GM15510 (cell line): ENCODE data around the gene TRAF4.

Experiments
- POLR2A ChIP-seq: IDR thresholded peaks from 3 replicates; pipeline ENCODE4 v1.6.1; 2011; ENCODE audit warnings: borderline replicate concordance; ENCODE audit not compliant: insufficient read length; ENCODE audit errors: extremely low read depth

TRAF4 gene

GRCh38 chr17:28740406-28741357, 3.1 kb upstream of the TRAF4 start:
- TF ChIP-seq POLR2A, result no peak

DNA sequence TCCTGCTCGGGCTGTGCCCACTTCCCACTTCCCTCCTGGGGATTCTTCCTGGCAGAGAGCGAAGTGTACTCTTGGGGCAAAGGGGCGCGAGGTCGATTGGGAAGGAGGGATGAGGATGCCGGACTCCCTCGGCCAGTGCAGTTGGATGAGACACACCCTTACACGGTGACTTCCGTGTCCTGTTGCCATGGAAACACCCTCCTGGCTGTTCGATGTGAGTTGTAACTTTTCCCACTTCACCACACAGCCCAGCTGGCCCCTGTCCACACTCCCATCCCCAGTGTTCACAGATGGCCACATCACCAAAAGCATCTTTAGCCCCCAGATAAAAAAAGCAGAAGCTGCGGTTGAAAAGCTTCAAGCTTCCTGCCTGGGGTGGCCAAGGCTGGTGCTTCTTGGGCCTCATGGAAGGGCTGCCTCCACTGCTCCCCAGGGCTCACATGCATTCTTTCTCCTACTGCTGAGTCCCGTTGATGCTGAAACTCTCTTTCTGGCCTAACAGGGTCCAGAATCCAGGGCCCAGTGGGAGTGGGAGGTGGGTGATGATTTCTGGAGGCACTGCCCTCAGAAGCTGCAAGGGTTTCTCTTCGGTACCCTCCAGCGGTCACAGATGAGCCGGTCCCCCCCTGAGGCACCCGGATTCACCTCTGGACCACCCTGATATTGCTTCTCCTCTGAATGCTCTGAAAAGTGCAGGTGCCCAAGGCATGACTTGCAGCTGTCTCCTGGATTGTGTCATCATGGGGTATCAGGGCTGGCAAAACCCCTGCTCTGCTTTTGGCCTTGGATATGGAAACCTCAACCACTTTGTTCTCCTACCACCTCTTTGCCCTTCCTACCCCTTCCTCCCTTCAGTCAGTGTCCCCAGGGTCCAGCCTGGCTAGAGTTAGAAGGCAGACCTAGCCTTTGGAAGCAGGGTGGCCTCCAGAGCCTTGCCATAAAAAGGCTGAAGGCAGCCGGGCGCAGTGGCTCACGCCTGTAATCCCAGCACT, 2.2 kb upstream of the TRAF4 start:
- TF ChIP-seq POLR2A, result no peak

DNA sequence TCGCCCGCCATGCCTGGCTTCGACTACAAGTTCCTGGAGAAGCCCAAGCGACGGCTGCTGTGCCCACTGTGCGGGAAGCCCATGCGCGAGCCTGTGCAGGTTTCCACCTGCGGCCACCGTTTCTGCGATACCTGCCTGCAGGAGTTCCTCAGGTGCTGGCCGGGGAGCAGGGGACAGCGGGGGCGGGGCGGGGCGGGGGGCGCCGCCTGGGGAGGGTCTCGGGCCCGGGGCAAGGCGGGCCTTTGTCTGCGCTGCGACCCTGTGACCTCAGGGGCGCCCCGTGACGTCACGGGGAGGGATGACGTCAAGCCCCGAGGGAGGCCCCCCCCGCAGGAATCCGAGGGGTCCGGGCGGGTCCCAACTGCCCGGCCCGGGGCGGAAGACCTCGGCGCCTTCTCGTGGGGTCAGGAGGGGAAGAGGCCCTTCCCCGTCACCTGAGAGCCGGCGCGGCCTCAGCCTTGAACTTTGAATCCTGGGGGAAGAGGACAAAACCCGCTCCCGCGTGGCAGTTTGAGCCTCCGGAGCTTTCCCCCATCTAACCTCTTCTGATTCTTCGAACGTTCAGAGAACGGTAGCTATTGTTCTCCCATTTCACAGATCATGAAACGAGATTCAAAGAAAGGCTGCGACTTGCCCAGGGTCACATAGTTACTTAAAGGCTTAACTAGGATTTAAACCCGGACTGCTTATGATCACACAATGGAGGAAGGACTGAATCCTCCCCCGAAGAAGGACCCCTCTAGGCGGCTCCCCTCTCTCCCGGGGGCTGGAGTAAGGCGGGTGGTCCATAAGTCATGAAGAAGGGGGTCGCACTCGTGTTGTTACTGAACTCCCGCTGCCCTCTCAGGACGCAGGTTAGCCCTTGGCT, 527 bp downstream of the TRAF4 start:
- TF ChIP-seq POLR2A, result no peak

- TF ChIP-seq POLR2A, result peak; percentile 20
These were observed 1.4 kb downstream of the TRAF4 start for GRCh38 chr17:28744972-28745785.

DNA sequence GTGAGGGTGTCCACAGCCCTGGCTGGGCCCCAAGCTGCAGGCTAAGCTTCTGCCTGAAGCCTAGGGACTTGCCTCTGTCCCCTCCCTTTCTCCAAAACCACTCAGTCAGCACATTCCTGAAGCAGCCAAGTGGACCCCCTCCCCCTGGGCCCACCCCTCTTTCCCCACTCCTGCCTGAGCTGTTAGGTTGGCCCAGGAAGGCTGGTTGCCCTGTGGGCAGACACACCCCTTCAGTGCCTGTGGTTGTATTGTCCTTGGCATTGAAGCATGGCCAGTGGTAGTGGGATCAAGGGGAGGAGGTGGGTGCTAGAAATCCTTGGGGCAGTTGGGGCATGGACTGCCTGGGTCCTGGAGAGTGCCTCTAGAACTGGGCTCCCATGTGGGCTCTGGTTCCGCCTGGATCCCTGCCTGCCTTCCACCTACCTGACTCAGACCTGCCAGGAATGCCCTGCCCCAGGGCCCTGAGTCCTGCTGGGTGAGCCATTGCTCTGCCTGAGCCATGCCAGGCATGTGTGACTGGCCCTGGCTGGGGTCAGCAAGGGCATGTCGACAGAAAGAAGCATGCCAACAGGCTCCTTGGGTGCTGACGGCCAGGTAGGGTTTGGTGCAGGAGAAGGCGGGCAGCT, 2.1 kb downstream of the TRAF4 start:
- TF ChIP-seq POLR2A, result peak; percentile 17

- no peak for TF ChIP-seq POLR2A
These were observed 2.8 kb downstream of the TRAF4 start for GRCh38 chr17:28746611-28747050.

- no peak for TF ChIP-seq POLR2A
These were observed 3.4 kb downstream of the TRAF4 start for GRCh38 chr17:28747051-28747691.

- no peak for TF ChIP-seq POLR2A
These were observed 4.3 kb downstream of the TRAF4 start for GRCh38 chr17:28747801-28748750.

- TF ChIP-seq POLR2A, result no peak
These were observed 5.2 kb downstream of the TRAF4 start for GRCh38 chr17:28748852-28749515.

GRCh38 chr17:28749516-28750177, 5.8 kb downstream of the TRAF4 start:
- TF ChIP-seq POLR2A, result no peak
